ENCODE results near the gene INTU.

Gene INTU

GRCh38 chr4:127609484-127609883 is 23.3 kb upstream of the INTU start:
- H3K27ac ChIP-seq: no peak overlapping the region
- no peak for TF ChIP-seq CTCF (conservative IDR thresholded peaks at IDR 0.05)

GRCh38 chr4:127610488-127610887 is 22.3 kb upstream of the INTU start:
- H3K27ac ChIP-seq: no peak overlapping the region
- TF ChIP-seq CTCF (conservative IDR thresholded peaks at IDR 0.05) (no peak), ZFX (IDR thresholded peaks at IDR 0.05) (no peak)

- TF ChIP-seq CTCF (conservative IDR thresholded peaks at IDR 0.05): no peak
- TF ChIP-seq ZFX (IDR thresholded peaks at IDR 0.05): no peak
- no peak overlapping the region for H3K27ac ChIP-seq
These were observed 15.9 kb upstream of the INTU start for GRCh38 chr4:127616898-127617297.

GRCh38 chr4:127618427-127618826 is 14.3 kb upstream of the INTU start:
- TF ChIP-seq CTCF (conservative IDR thresholded peaks at IDR 0.05) (no peak), ZFX (IDR thresholded peaks at IDR 0.05) (no peak)
- no peak overlapping the region for H3K27ac ChIP-seq

GRCh38 chr4:127622621-127622920 is 10.2 kb upstream of the INTU start:
- H3K27ac ChIP-seq: no peak overlapping the region
- TF ChIP-seq ZFX (IDR thresholded peaks at IDR 0.05) (no peak), CTCF (conservative IDR thresholded peaks at IDR 0.05) (no peak)

GRCh38 chr4:127622921-127623796 is 9.6 kb upstream of the INTU start:
- H3K27ac ChIP-seq: no peak overlapping the region
- TF ChIP-seq ZFX (IDR thresholded peaks at IDR 0.05) (no peak), CTCF (conservative IDR thresholded peaks at IDR 0.05) (no peak; the same call in 1 of the 2 replicates)

GRCh38 chr4:127623797-127624083 is 9.0 kb upstream of the INTU start:
- no peak overlapping the region for H3K27ac ChIP-seq
- TF ChIP-seq CTCF (conservative IDR thresholded peaks at IDR 0.05): no peak
- TF ChIP-seq ZFX (IDR thresholded peaks at IDR 0.05): no peak

Measured in C4-2B (cell line).